H1 (cell line): ENCODE results near the gene TEAD2. TPM values are rescaled to one million over a fixed set of nuclear protein-coding genes. Genes with fewer than 3 reads are reported as not detected.

ENCODE experiments used
- CTCF ChIA-PET: fragments of 300-600 bp; sonication (Branson Sonifier 250); formaldehyde crosslinking; loops from one replicate; lab custom pipeline; 2021; ENCODE audit not compliant: partially characterized antibody; lab: Charles Lee
- POLR2A ChIA-PET: fragments of 300-600 bp; sonication (Branson Sonifier 250); formaldehyde crosslinking; loops from one replicate; lab custom pipeline; 2021; ENCODE audit warnings: inconsistent platforms; ENCODE audit not compliant: partially characterized antibody; lab: Charles Lee
- DNase-seq, 2 experiments: peaks; one replicate each; pipeline versions ENCODE4 v3.0.0 to v3.0.0-alpha.2; 2010 to 2022; ENCODE audit warnings: low spot score in 2 of 2, low read depth in 1 of 2, mixed read lengths in 1 of 2
- FAIRE-seq: peaks from 2 replicates; lab custom pipeline; 2011; peaks lifted over from hg19 to GRCh38; lab: Jason Lieb, UNC
- H2AFZ ChIP-seq: 2 replicates; pipeline ENCODE4 v1.8.1; 2012; ENCODE audit warnings: low read length, inconsistent platforms
- H2AK5ac ChIP-seq: 2 replicates; pipeline ENCODE4 v1.6.1; 2013; ENCODE audit warnings: low read depth, low read length
- H2BK120ac ChIP-seq: replicated peaks from 2 replicates; pipeline ENCODE3; 2013; ENCODE audit warnings: low read depth, low read length, inconsistent platforms
- H2BK12ac ChIP-seq: 2 replicates; pipeline ENCODE4 v1.6.1; 2013; ENCODE audit warnings: low read depth, low read length
- H2BK15ac ChIP-seq: 2 replicates; pipeline ENCODE4 v1.6.1; 2013; ENCODE audit warnings: low read length
- H2BK20ac ChIP-seq: 2 replicates; pipeline ENCODE4 v1.6.1; 2013; ENCODE audit warnings: low read length
- H2BK5ac ChIP-seq: 2 replicates; pipeline ENCODE4 v1.6.1; 2013; ENCODE audit warnings: low read depth, low read length
- H3K14ac ChIP-seq: 2 replicates; pipeline ENCODE4 v1.6.1; 2013; ENCODE audit warnings: inconsistent platforms; ENCODE audit not compliant: insufficient read length
- H3K18ac ChIP-seq: 2 replicates; pipeline ENCODE4 v1.6.1; 2013; ENCODE audit warnings: low read length; ENCODE audit errors: extremely low read depth
- H3K23ac ChIP-seq: 2 replicates; pipeline ENCODE4 v1.6.1; 2013; ENCODE audit warnings: inconsistent platforms; ENCODE audit not compliant: insufficient read length
- H3K23me2 ChIP-seq: 2 replicates; pipeline ENCODE4 v1.6.1; 2013; ENCODE audit warnings: low read depth, low read length
- H3K27ac ChIP-seq: 2 replicates; pipeline ENCODE4 v1.6.1; 2011; ENCODE audit warnings: low read depth, low read length, inconsistent platforms
- H3K27me3 ChIP-seq, 4 experiments: replicated peaks in 1 of 4; 1 replicate in 1 of 4; 2 replicates in 3 of 4; pipeline versions ENCODE4 v1.6.1 to v1.8.1; 2011 to 2013; ENCODE audit warnings: low read length in 3 of 4, mild to moderate bottlenecking in 3 of 4, inconsistent platforms in 2 of 4, mixed read lengths in 2 of 4, moderate library complexity in 1 of 4; ENCODE audit not compliant: control insufficient read depth in 3 of 4, insufficient read depth in 3 of 4; ENCODE audit errors: extremely low read depth in 1 of 4
- H3K36me3 ChIP-seq, 4 experiments: 2 replicates each; pipeline versions ENCODE4 v1.6.1 to v1.8.1; 2011 to 2013; ENCODE audit warnings: mild to moderate bottlenecking in 4 of 4, low read length in 3 of 4, moderate library complexity in 2 of 4, control low read depth in 1 of 4, inconsistent platforms in 1 of 4; ENCODE audit not compliant: insufficient read depth in 4 of 4, control insufficient read depth in 2 of 4
- H3K4ac ChIP-seq: replicated peaks from 2 replicates; pipeline ENCODE3; 2013; ENCODE audit warnings: low read length, low read depth, mixed read lengths, inconsistent platforms; ENCODE audit not compliant: insufficient read length
- H3K4me1 ChIP-seq, 4 experiments: replicated peaks in 1 of 4; 1 replicate in 1 of 4; 2 replicates in 3 of 4; pipeline versions ENCODE4 v1.6.1 to v1.8.1; 2011 to 2013; ENCODE audit warnings: low read length in 3 of 4, inconsistent platforms in 2 of 4, mixed read lengths in 1 of 4; ENCODE audit not compliant: insufficient read depth in 4 of 4, control insufficient read depth in 3 of 4
- H3K4me2 ChIP-seq, 2 experiments: 2 replicates each; pipeline versions ENCODE4 v1.6.1 to v1.8.1; 2011 to 2013; ENCODE audit warnings: low read depth in 2 of 2, low read length in 2 of 2, control low read depth in 1 of 2, inconsistent platforms in 1 of 2, mild to moderate bottlenecking in 1 of 2; ENCODE audit not compliant: insufficient read depth in 1 of 2
- H3K4me3 ChIP-seq, 4 experiments: fragments of 200-600, 300-600 bp in 1 of 4; sonication (generic), shearing (Covaris generic), sonication (Bioruptor Twin) in 1 of 4; 2 replicates each; pipeline versions ENCODE4 v1.5.1 to v1.8.1; 2011 to 2016; ENCODE audit warnings: low read length in 4 of 4, low read depth in 3 of 4, control low read depth in 2 of 4, inconsistent platforms in 2 of 4, mild to moderate bottlenecking in 2 of 4, mixed read lengths in 1 of 4, moderate library complexity in 1 of 4; ENCODE audit not compliant: insufficient read depth in 2 of 4; ENCODE audit errors: extremely low read depth in 1 of 4
- H3K56ac ChIP-seq: replicated peaks from 2 replicates; pipeline ENCODE3; 2013; ENCODE audit warnings: low read depth, mild to moderate bottlenecking, mixed read lengths, low read length, inconsistent platforms; ENCODE audit not compliant: insufficient read length
- H3K79me1 ChIP-seq: 2 replicates; pipeline ENCODE4 v1.6.1; 2013; ENCODE audit warnings: low read depth, low read length, control low read depth
- H3K79me2 ChIP-seq, 2 experiments: 2 replicates each; pipeline versions ENCODE4 v1.6.1 to v1.8.1; 2012 to 2013; ENCODE audit warnings: low read length in 2 of 2, mild to moderate bottlenecking in 2 of 2, inconsistent platforms in 1 of 2; ENCODE audit not compliant: insufficient read depth in 2 of 2, control insufficient read depth in 1 of 2
- H3K9ac ChIP-seq, 4 experiments: replicated peaks in 1 of 4; 1 replicate in 1 of 4; 2 replicates in 3 of 4; pipeline versions ENCODE4 v1.6.1 to v1.8.1; 2011 to 2013; ENCODE audit warnings: low read depth in 3 of 4, low read length in 3 of 4, control low read depth in 2 of 4, mild to moderate bottlenecking in 2 of 4, moderate library complexity in 2 of 4, inconsistent platforms in 1 of 4; ENCODE audit errors: extremely low read depth in 1 of 4
- H3K9me3 ChIP-seq, 2 experiments: 2 replicates each; pipeline versions ENCODE4 v1.6.1 to v1.8.1; 2012 to 2013; ENCODE audit warnings: mild to moderate bottlenecking in 2 of 2, moderate library complexity in 2 of 2, control low read depth in 1 of 2, inconsistent platforms in 1 of 2, low read depth in 1 of 2, low read length in 1 of 2, mixed read lengths in 1 of 2; ENCODE audit not compliant: insufficient read depth in 2 of 2
- H4K20me1 ChIP-seq, 2 experiments: replicated peaks in 1 of 2; 2 replicates each; pipeline versions ENCODE3 to v1.8.1; 2011 to 2013; ENCODE audit warnings: inconsistent platforms in 2 of 2, low read length in 2 of 2, mild to moderate bottlenecking in 1 of 2; ENCODE audit not compliant: insufficient read depth in 2 of 2, control insufficient read depth in 1 of 2
- H4K5ac ChIP-seq: 2 replicates; pipeline ENCODE4 v1.6.1; 2013; ENCODE audit warnings: low read length, low read depth, mixed read lengths, inconsistent platforms; ENCODE audit not compliant: insufficient read length
- H4K8ac ChIP-seq: 2 replicates; pipeline ENCODE4 v1.8.0; 2013; ENCODE audit warnings: mild to moderate bottlenecking, moderate library complexity, low read length, inconsistent platforms; ENCODE audit not compliant: insufficient read depth; ENCODE audit errors: extremely low read depth
- H4K91ac ChIP-seq: replicated peaks from 2 replicates; pipeline ENCODE3; 2013; ENCODE audit warnings: low read length, mixed read lengths, inconsistent platforms; ENCODE audit not compliant: insufficient read length
- FOSL1 ChIP-seq: IDR thresholded peaks from 2 replicates; pipeline ENCODE4 v1.6.1; 2011; ENCODE audit warnings: mild to moderate bottlenecking, low read depth, low read length, moderate library complexity; ENCODE audit not compliant: insufficient read depth
- WGBS, 2 experiments: shearing (Covaris generic) in 1 of 2; methylation state at CpG; one replicate each; pipeline versions ENCODE4 v1.1.6 to v1.1.7; 2013 to 2015; ENCODE audit warnings: low lambda C conversion rate in 2 of 2, mixed read lengths in 2 of 2, inconsistent platforms in 1 of 2, low coverage in 1 of 2, missing lambda C conversion rate in 1 of 2; ENCODE audit not compliant: insufficient replicate concordance in 2 of 2, insufficient coverage in 1 of 2, insufficient read length in 1 of 2; ENCODE audit errors: extremely low coverage in 1 of 2, missing lambda C conversion rate in 1 of 2; 5-methylcytosine and 5-hydroxymethylcytosine counted together
- polyA plus RNA-seq, 7 experiments: library from polyadenylated mRNA; depleted of rRNA in 3 of 7; stranded (reverse) in 5 of 7; unstranded in 2 of 7; fragments of >200 nt in 5 of 7; fragments of 200-250 nt in 2 of 7; gene quantifications; 1 replicate in 5 of 7; 2 replicates in 1 of 7; 4 replicates in 1 of 7; pipeline versions ENCODE4 v1.2.1 to v1.2.3, GENCODE V29; 2011 to 2013; ENCODE audit warnings: missing spikeins in 2 of 7, mixed read lengths in 2 of 7
- total RNA-seq: library from RNA; stranded (reverse); fragmentation: NEBNext Ultra II Directional; extraction: Animal tissue kit (Norgen Biotek cat#: 25700); gene quantifications from 2 replicates; pipeline ENCODE4 v1.2.1, GENCODE V29; 2021

Gene TEAD2
- total and polyA plus RNA-seq, 2 of the 8 experiments (the other 6 are each of a cell fraction or from before 2014, with no cell fraction given) = 87.6 to 146 TPM

DNA sequence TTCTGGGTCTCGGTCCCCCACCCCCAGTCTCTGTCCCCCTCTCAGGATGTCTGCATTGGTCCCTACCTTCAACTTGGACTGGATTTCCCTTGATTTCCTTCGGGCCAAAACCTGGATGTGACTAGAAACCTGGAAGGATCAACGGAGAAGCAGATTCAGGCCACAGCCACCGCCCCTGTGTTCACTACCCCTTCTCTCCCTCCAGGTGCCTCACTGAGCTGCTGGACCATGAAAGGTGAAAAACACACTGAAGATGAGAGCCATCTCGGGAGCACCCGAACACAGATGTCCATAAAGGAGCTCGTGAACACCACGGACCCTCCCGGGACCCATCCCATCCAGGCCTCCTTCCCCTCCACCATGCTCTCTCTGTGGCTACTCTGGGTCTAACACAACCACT is 5.0 kb downstream of the TEAD2 start:
- Histone ChIP-seq H2BK12ac (no peak overlapping the region), H3K4me2 (no peak overlapping the region), H4K5ac (no peak overlapping the region), H2AFZ (no peak overlapping the region), H3K23ac (no peak overlapping the region), H3K27ac (no peak overlapping the region), H2BK15ac (no peak overlapping the region), H3K18ac (no peak overlapping the region), H2BK5ac (no peak overlapping the region), H3K9ac (no peak overlapping the region; a peak in 1 of 7 replicates), H4K91ac (no peak overlapping the region), H3K9me3 (no peaks in the 10 kb centered on the region), H4K20me1 (peaks cover 7 to 13% of the 10 kb centered on the region in 2 experiments), H3K36me3 (peaks cover 31 to 76% (median 55%) of the 10 kb centered on the region in 4 experiments), H3K4me3 (no peak overlapping the region), H3K79me2 (peaks cover 3 to 34% of the 10 kb centered on the region in 2 experiments; a peak in 3 of 4 replicates), H3K56ac (no peak overlapping the region), H3K23me2 (peaks cover 3% of the 10 kb centered on the region; the same call in 1 of the 2 replicates), H2BK20ac (no peak overlapping the region), H4K8ac (no peak overlapping the region), H3K4ac (no peak overlapping the region), H2AK5ac (no peak overlapping the region), H3K14ac (no peak overlapping the region), H3K79me1 (peaks cover 13% of the 10 kb centered on the region), H3K4me1 (peaks cover 0 to 10% (median 5%) of the 10 kb centered on the region in 4 experiments; a peak in 4 of 7 replicates), H3K27me3 (no peaks in the 10 kb centered on the region), H2BK120ac (no peak overlapping the region)
- no peak for TF ChIP-seq FOSL1
- ChIA-PET POLR2A (interaction anchor here (1.1 to 7.0 kb wide), 3 partner anchors 9 to 29 kb away, joined by 3 to 112 read pairs (median 32); no protein-coding TSS in a partner anchor), CTCF (interaction anchor here (0.9 kb wide), 1 partner anchor 9 kb away, joined by 3 read pairs; no protein-coding TSS in a partner anchor)
- FAIRE-seq = no peak
- 96% methylated on average over 8 of the region's 9 CpGs; no CpG with 5 or more reads in 1 of the 2 experiments for WGBS, 2 experiments
- DNase-seq = no peak
